ENCODE results near the gene BMP5. TPM values are rescaled to one million over a fixed set of nuclear protein-coding genes. Genes with fewer than 3 reads are reported as not detected.

BMP5 gene
- total and polyA plus RNA-seq, 2 of the 8 experiments (the other 6 are each of a cell fraction or from before 2014, with no cell fraction given), result 0.02 TPM; not detected in 1

DNA sequence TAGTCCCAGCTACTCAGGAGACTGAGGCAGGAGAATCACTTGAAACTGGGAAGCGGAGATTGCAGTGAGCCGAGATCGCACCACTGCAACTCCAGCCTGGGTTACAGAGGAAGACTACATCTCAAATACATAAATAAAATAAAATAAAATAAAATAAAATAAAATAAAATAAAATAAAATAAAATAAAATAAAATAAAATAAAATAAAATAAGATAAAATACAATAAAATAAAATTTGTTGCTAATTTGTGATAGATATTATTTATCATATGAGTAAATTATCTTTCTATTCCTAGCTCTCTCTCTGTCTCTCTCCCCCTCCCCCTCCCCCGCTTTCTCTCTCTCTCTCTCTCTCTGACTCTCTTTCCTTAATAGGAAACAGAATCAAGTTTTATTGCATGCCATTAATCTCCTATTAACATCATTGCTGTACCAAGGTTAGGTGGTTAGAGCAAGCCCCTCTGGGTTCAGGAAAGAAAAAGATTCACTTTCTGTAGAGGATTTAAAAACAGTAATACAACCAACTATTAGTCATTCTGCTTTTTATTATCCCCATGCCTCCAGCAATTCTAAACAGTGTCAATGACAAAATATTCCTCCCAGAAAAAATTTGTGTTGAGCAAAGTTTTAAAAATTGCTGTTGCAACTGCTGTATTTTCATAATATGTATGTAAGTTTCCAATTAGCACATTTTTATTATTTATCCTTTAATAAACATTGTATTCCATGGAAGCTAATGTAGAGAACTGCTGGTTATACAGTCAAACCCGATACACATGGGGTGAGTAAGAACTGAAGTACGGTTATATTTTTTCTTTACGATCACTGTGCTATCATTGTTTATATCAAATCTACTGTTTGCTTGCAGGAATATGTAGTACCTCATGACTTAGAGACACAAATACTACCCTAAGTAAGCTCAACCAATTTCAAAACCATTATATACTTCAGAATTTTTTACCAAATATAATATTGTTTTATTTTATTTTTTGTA lies 22.1 kb downstream of the BMP5 start:
- no peak overlapping the region for H3K14ac ChIP-seq (ENCODE audit: insufficient read length)
- WGBS, 2 experiments (ENCODE audit: extremely low coverage in 1 of 2, insufficient coverage in 1 of 2, insufficient read length in 1 of 2, insufficient replicate concordance in 2 of 2, low coverage in 1 of 2, low lambda C conversion rate in 2 of 2, missing lambda C conversion rate in 1 of 2), result 94% methylated on average over 7 of the region's 7 CpGs; no CpG with 5 or more reads in 1 of the 2 experiments
- no peak overlapping the region for H2AK5ac ChIP-seq (ENCODE audit: low read depth, low read length)
- H4K20me1 ChIP-seq (replicated peaks in 1 of 2; ENCODE audit: control insufficient read depth in 1 of 2, insufficient read depth in 2 of 2, low read length in 2 of 2), result no peaks in the 10 kb centered on the region
- no peak overlapping the region for H3K4me3 ChIP-seq (ENCODE audit: extremely low read depth in 1 of 4, insufficient read depth in 2 of 4, low read depth in 3 of 4, low read length in 4 of 4)
- no peaks in the 10 kb centered on the region for H3K79me2 ChIP-seq (ENCODE audit: control insufficient read depth in 1 of 2, insufficient read depth in 2 of 2, low read length in 2 of 2)
- H4K5ac ChIP-seq (ENCODE audit: insufficient read length, low read depth, low read length), result no peak overlapping the region
- H2BK15ac ChIP-seq (ENCODE audit: low read length), result no peak overlapping the region
- no peaks in the 10 kb centered on the region for H3K9me3 ChIP-seq (ENCODE audit: insufficient read depth in 2 of 2, low read depth in 1 of 2, low read length in 1 of 2)
- H3K23ac ChIP-seq (ENCODE audit: insufficient read length), result no peak overlapping the region
- H3K56ac ChIP-seq (replicated peaks; ENCODE audit: insufficient read length, low read depth, low read length), result no peak overlapping the region
- H3K27ac ChIP-seq (ENCODE audit: low read depth, low read length), result no peak overlapping the region
- ChIA-PET POLR2A (ENCODE audit: partially characterized antibody) (no interaction called here), CTCF (ENCODE audit: partially characterized antibody) (interaction anchor here (0.6 kb wide), 1 partner anchor 675 kb away, joined by 3 read pairs; no protein-coding TSS in a partner anchor)
- H4K91ac ChIP-seq (replicated peaks; ENCODE audit: insufficient read length, low read length), result no peak overlapping the region
- H2BK5ac ChIP-seq (ENCODE audit: low read depth, low read length), result no peak overlapping the region
- H3K18ac ChIP-seq (ENCODE audit: extremely low read depth, low read length), result no peak overlapping the region
- H3K79me1 ChIP-seq (ENCODE audit: low read depth, low read length), result no peaks in the 10 kb centered on the region
- FAIRE-seq (no peak), DNase-seq (ENCODE audit: low read depth in 1 of 2, low spot score in 2 of 2) (no peak)
- no peak overlapping the region for H3K4me2 ChIP-seq (ENCODE audit: insufficient read depth in 1 of 2, low read depth in 2 of 2, low read length in 2 of 2)
- no peaks in the 10 kb centered on the region for H3K4me1 ChIP-seq (replicated peaks in 1 of 4; ENCODE audit: control insufficient read depth in 3 of 4, insufficient read depth in 4 of 4, low read length in 3 of 4)
- H2BK12ac ChIP-seq (ENCODE audit: low read depth, low read length), result no peak overlapping the region
- no peak for TF ChIP-seq CREB1 (IDR thresholded peaks at IDR 0.05)
- no peak for TF ChIP-seq BRCA1 (IDR thresholded peaks at IDR 0.05; ENCODE audit: low read depth, low read length)
- no peak for TF ChIP-seq NRF1 (IDR thresholded peaks at IDR 0.05; ENCODE audit: low read depth, low read length)
- no peaks in the 10 kb centered on the region for H3K36me3 ChIP-seq (ENCODE audit: control insufficient read depth in 2 of 4, insufficient read depth in 4 of 4, low read length in 3 of 4)
- H3K9ac ChIP-seq (replicated peaks in 1 of 4; ENCODE audit: extremely low read depth in 1 of 4, low read depth in 3 of 4, low read length in 3 of 4), result no peak overlapping the region
- no peaks in the 10 kb centered on the region for H3K23me2 ChIP-seq (ENCODE audit: low read depth, low read length)
- no peak overlapping the region for H4K8ac ChIP-seq (ENCODE audit: extremely low read depth, insufficient read depth, low read length)
- H3K27me3 ChIP-seq (replicated peaks in 1 of 4; ENCODE audit: control insufficient read depth in 3 of 4, extremely low read depth in 1 of 4, insufficient read depth in 3 of 4, low read length in 3 of 4), result no peaks in the 10 kb centered on the region
- no peak overlapping the region for H2AFZ ChIP-seq (ENCODE audit: low read length)
- H2BK20ac ChIP-seq (ENCODE audit: low read length), result no peak overlapping the region
- no peak overlapping the region for H2BK120ac ChIP-seq (replicated peaks; ENCODE audit: low read depth, low read length)
- no peak overlapping the region for H3K4ac ChIP-seq (replicated peaks; ENCODE audit: insufficient read length, low read depth, low read length)
